SK-N-SH (cell line): ENCODE data around the gene BORCS6.

Source experiments
- EP300 ChIP-seq, 2 experiments: IDR thresholded peaks; 2 replicates each; pipeline versions ENCODE4 v1.4.0 to v1.6.1; 2012; ENCODE audit warnings: borderline replicate concordance in 1 of 2, low read depth in 1 of 2, low read length in 1 of 2
- EZH2phosphoT487 ChIP-seq: fragments of 200-600 bp; sonication (generic); IDR thresholded peaks from 2 replicates; pipeline ENCODE4 v1.6.1; 2017; ENCODE audit warnings: low read depth, mixed run types, mild to moderate bottlenecking, antibody characterized with exemption, moderate library complexity, borderline replicate concordance
- FOXJ3 ChIP-seq: sonication (generic); formaldehyde crosslinking; IDR thresholded peaks from 2 replicates; pipeline ENCODE4 v1.5.1; 2020; ENCODE audit warnings: mild to moderate bottlenecking, missing genetic modification reagents
- GATA2 ChIP-seq: sonication (generic); formaldehyde crosslinking; IDR thresholded peaks from 2 replicates; pipeline ENCODE4 v1.5.0; 2020; ENCODE audit warnings: mild to moderate bottlenecking, missing genetic modification reagents
- JUND ChIP-seq: IDR thresholded peaks from 2 replicates; pipeline ENCODE4 v1.4.0; 2012
- MEF2A ChIP-seq: IDR thresholded peaks from 2 replicates; pipeline ENCODE4 v1.4.0; 2012; ENCODE audit warnings: low read depth, borderline replicate concordance
- MXI1 ChIP-seq: IDR thresholded peaks from 2 replicates; pipeline ENCODE4 v1.6.1; 2012; ENCODE audit warnings: mild to moderate bottlenecking, low read depth, low read length, improper control_type of control experiment
- RAD21 ChIP-seq: IDR thresholded peaks from 2 replicates; pipeline ENCODE4 v1.6.1; 2012; ENCODE audit warnings: mild to moderate bottlenecking, low read length
- RCOR1 ChIP-seq: fragments of 150-350 bp; IDR thresholded peaks from 2 replicates; pipeline ENCODE4 v1.6.1; 2017; ENCODE audit warnings: antibody characterized with exemption, low read length
- SIN3A ChIP-seq: IDR thresholded peaks from 2 replicates; pipeline ENCODE4 v1.6.1; 2012; ENCODE audit warnings: low read depth, mild to moderate bottlenecking, low read length, moderate library complexity, borderline replicate concordance
- TAF1 ChIP-seq: IDR thresholded peaks from 2 replicates; pipeline ENCODE4 v1.6.1; 2012; ENCODE audit warnings: low read depth, mild to moderate bottlenecking, low read length, moderate library complexity, borderline replicate concordance
- TF ChIP-seq, protein P1 (sequence below): fragments of 200-600 bp; sonication (generic); IDR thresholded peaks from 2 replicates; pipeline ENCODE4 v1.6.1; 2017; ENCODE audit warnings: antibody characterized with exemption, mild to moderate bottlenecking, moderate library complexity

DNA sequence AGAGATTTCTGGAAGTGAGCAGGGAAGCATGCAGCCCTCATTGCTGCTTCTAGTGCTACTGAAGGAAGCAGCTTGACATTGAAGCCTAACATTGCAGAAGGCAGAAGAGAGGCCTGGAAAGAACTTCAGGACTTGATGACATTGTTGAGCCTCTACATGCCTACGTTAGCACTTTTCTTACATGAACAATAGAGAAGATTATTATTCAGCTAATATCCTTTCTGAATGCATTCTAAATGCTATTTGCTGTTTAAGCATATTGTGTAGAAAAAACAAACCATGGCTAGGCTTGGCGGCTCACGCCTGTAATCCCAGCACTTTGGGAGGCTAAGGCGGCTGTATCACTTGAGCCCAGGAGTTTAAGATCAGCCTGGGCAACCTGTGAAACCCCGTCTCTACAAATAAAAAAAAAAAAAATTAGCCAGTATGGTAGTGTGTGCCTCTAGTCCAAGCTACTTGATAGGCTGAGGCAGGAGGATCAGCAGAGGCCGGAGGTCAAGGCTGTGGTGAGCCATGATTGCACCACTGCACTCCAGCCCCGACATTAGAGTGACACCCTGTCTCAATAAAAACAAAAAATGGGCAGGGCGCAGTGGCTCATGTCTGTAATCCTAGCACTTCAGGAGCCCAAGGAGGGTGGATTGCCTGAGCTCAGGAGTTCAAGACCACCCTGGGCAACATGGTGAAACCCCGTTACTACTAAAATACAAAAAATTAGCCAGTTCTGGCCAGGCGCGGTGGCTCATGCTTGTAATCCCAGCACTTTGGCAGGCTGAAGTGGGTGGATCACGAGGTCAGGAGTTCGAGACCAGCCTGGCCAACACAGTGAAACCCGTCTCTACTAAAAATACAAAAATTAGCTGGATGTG lies 22.6 kb upstream of the BORCS6 start:
- TF ChIP-seq EZH2phosphoT487 (no peak), FOXJ3 (CRISPR knock-in tag) (no peak), RCOR1 (no peak), TAF1 (no peak), EP300 (IDR thresholded peaks at IDR 0.05; ENCODE audit: borderline replicate concordance in 1 of 2, low read depth in 1 of 2, low read length in 1 of 2) (no peak), RAD21 (no peak), MXI1 (no peak), MEF2A (no peak), GATA2 (CRISPR knock-in tag) (no peak), JUND (no peak), SIN3A (no peak)
- TF ChIP-seq, protein P1, sequence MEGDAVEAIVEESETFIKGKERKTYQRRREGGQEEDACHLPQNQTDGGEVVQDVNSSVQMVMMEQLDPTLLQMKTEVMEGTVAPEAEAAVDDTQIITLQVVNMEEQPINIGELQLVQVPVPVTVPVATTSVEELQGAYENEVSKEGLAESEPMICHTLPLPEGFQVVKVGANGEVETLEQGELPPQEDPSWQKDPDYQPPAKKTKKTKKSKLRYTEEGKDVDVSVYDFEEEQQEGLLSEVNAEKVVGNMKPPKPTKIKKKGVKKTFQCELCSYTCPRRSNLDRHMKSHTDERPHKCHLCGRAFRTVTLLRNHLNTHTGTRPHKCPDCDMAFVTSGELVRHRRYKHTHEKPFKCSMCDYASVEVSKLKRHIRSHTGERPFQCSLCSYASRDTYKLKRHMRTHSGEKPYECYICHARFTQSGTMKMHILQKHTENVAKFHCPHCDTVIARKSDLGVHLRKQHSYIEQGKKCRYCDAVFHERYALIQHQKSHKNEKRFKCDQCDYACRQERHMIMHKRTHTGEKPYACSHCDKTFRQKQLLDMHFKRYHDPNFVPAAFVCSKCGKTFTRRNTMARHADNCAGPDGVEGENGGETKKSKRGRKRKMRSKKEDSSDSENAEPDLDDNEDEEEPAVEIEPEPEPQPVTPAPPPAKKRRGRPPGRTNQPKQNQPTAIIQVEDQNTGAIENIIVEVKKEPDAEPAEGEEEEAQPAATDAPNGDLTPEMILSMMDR, result no peak
